ENCODE measurements around the gene FMO5. TPM values are rescaled to one million over a fixed set of nuclear protein-coding genes. Genes with fewer than 3 reads are reported as not detected.

Gene FMO5
- total RNA-seq, 1 donor from 2014 or later = 2.2 TPM

DNA sequence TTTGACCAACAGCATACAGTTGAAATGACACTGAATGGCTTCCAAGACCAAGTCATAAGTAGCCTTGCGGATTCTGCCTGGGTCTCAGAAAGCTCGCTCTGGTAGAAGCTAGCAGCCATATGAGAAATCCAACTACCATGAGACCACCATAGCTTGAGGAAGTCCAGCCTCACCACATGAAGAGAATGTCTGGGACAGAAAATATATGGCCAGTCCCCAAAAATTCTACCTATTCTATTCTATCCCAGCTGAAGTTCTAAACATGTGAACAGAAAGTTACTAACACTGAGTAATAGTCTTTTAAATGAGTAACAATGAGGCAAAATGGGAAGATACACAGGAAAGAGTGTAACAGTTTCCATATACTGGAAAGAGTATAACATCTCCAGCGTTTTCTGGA is 9.0 kb downstream of the FMO5 start:
- no peaks in the 10 kb centered on the region for H3K9me3 Mint-ChIP-seq (ENCODE audit: unreplicated experiment)
- H3K27ac Mint-ChIP-seq (ENCODE audit: unreplicated experiment) = no peak overlapping the region
- H3K36me3 Mint-ChIP-seq (ENCODE audit: unreplicated experiment) = no peaks in the 10 kb centered on the region
- H3K27me3 Mint-ChIP-seq (ENCODE audit: unreplicated experiment) = no peaks in the 10 kb centered on the region
- no peak for DNase-seq (ENCODE audit: extremely low spot score, unreplicated experiment)
- no peak overlapping the region for H3K4me3 Mint-ChIP-seq (ENCODE audit: unreplicated experiment)
- peaks cover 4% of the 10 kb centered on the region for H3K4me1 Mint-ChIP-seq (ENCODE audit: unreplicated experiment)
- TF ChIP-seq, protein P1, sequence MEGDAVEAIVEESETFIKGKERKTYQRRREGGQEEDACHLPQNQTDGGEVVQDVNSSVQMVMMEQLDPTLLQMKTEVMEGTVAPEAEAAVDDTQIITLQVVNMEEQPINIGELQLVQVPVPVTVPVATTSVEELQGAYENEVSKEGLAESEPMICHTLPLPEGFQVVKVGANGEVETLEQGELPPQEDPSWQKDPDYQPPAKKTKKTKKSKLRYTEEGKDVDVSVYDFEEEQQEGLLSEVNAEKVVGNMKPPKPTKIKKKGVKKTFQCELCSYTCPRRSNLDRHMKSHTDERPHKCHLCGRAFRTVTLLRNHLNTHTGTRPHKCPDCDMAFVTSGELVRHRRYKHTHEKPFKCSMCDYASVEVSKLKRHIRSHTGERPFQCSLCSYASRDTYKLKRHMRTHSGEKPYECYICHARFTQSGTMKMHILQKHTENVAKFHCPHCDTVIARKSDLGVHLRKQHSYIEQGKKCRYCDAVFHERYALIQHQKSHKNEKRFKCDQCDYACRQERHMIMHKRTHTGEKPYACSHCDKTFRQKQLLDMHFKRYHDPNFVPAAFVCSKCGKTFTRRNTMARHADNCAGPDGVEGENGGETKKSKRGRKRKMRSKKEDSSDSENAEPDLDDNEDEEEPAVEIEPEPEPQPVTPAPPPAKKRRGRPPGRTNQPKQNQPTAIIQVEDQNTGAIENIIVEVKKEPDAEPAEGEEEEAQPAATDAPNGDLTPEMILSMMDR (IDR thresholded peaks at IDR 0.05) = no peak

DNA sequence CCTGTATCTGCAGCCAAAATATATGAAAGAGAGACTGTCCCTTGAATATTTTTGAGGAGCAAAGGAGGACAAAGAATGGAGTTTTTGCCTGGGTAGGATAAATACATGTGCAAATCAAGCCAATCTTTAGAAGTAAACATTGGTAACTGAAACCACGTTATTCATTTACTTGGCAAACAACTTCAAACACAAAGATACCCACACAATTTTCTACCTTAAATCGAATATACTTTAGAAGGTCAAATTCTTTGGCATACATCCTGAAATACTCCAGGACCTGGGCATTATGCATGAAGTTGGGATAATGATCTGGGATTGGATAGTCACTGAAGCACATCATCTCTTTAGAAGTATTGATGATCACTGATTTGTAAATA is 9.6 kb downstream of the FMO5 start:
- DNase-seq (ENCODE audit: extremely low spot score, unreplicated experiment) = no peak
- TF ChIP-seq, protein P1 (IDR thresholded peaks at IDR 0.05) = no peak
- Mint-ChIP-seq H3K36me3 (ENCODE audit: unreplicated experiment) (no peaks in the 10 kb centered on the region), H3K27ac (ENCODE audit: unreplicated experiment) (no peak overlapping the region), H3K4me3 (ENCODE audit: unreplicated experiment) (no peak overlapping the region), H3K27me3 (ENCODE audit: unreplicated experiment) (no peaks in the 10 kb centered on the region), H3K9me3 (ENCODE audit: unreplicated experiment) (no peaks in the 10 kb centered on the region), H3K4me1 (ENCODE audit: unreplicated experiment) (peaks cover 4% of the 10 kb centered on the region)

DNA sequence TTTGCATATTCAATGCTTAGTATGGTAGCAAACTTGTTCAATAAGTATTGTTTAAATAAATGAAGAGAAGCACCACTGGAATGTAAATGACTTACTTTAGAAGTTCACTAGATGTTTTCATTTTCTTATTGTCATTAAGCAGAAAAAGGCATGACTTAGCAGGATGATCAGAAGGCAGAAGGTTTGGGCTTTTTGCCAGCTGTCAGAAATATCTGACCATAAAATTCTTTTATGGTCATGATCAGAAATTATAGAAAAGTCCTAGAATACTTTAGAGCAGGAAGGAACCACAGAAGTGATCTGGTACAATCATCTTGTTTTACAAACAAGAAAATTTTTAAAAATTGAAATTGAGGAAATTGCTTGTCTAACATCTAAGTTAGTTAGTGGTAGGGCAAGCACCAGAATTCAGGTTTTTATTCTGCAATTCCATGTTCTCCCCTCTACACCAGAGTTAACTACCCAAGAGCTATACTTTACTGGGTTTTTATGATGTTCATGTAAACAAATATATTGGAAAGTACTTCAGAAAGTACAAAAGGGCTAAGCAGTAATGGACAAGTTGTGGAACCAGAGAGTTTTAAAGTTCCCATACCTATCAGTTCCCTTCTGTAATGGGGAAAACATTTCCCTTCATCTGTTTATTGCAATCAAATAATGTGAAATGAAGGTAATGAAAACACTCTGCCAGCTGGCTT is 10.1 kb downstream of the FMO5 start:
- Mint-ChIP-seq H3K36me3 (ENCODE audit: unreplicated experiment) (no peaks in the 10 kb centered on the region), H3K4me3 (ENCODE audit: unreplicated experiment) (no peak overlapping the region), H3K27ac (ENCODE audit: unreplicated experiment) (no peak overlapping the region), H3K9me3 (ENCODE audit: unreplicated experiment) (no peaks in the 10 kb centered on the region), H3K27me3 (ENCODE audit: unreplicated experiment) (no peaks in the 10 kb centered on the region), H3K4me1 (ENCODE audit: unreplicated experiment) (peaks cover 4% of the 10 kb centered on the region)
- TF ChIP-seq, protein P1 (IDR thresholded peaks at IDR 0.05) = no peak
- DNase-seq (ENCODE audit: extremely low spot score, unreplicated experiment) = no peak

DNA sequence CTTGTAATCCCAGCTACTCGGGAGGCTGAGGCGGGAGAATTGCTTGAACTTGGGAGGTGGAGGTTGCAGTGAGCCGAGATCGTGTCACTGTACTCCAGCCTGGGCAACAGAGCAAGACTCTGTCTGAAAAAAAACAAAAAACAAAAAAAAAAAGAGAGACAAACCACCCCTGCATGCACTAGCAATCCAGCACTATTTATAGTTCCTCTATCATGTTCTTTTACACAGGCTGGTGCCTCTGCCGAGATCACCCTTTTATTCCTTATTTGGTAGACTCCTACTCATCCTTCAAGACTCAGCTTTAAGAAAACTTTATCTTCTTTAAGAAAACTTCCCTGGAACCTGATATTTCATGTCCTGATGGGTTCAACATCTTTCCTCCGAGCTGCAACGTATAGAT is 10.8 kb downstream of the FMO5 start:
- H3K4me3 Mint-ChIP-seq (ENCODE audit: unreplicated experiment) = no peak overlapping the region
- peaks cover 4% of the 10 kb centered on the region for H3K36me3 Mint-ChIP-seq (ENCODE audit: unreplicated experiment)
- H3K9me3 Mint-ChIP-seq (ENCODE audit: unreplicated experiment) = no peaks in the 10 kb centered on the region
- DNase-seq (ENCODE audit: extremely low spot score, unreplicated experiment) = no peak
- TF ChIP-seq, protein P1 (IDR thresholded peaks at IDR 0.05) = no peak
- H3K4me1 Mint-ChIP-seq (ENCODE audit: unreplicated experiment) = peaks cover 4% of the 10 kb centered on the region
- no peaks in the 10 kb centered on the region for H3K27me3 Mint-ChIP-seq (ENCODE audit: unreplicated experiment)
- no peak overlapping the region for H3K27ac Mint-ChIP-seq (ENCODE audit: unreplicated experiment)

DNA sequence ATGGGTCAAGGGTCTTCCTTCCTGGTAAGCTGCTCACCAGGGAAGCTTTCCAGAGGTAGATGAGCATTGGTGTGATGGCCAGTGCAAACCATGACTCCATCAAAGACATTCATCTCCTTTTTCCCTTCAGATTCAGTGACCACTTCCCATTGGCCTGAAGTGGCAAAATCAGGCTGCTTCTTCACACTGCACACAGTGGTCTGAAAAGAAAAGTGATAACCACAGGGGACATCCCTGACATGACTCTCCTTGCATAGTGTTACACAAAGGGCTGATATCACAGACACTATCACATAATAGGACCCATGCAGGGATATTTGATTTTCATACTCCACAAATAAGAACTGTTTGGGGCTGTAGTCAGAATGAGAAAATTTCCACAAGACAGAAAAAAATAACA is 11.9 kb downstream of the FMO5 start:
- no peak overlapping the region for H3K27ac Mint-ChIP-seq (ENCODE audit: unreplicated experiment)
- no peaks in the 10 kb centered on the region for H3K27me3 Mint-ChIP-seq (ENCODE audit: unreplicated experiment)
- no peaks in the 10 kb centered on the region for H3K9me3 Mint-ChIP-seq (ENCODE audit: unreplicated experiment)
- H3K36me3 Mint-ChIP-seq (ENCODE audit: unreplicated experiment) = peaks cover 4% of the 10 kb centered on the region
- TF ChIP-seq, protein P1 (IDR thresholded peaks at IDR 0.05) = no peak
- no peak for DNase-seq (ENCODE audit: extremely low spot score, unreplicated experiment)
- H3K4me1 Mint-ChIP-seq (ENCODE audit: unreplicated experiment) = peaks cover 4% of the 10 kb centered on the region
- no peak overlapping the region for H3K4me3 Mint-ChIP-seq (ENCODE audit: unreplicated experiment)
